ENCODE measurements around the gene TANGO2. TPM values are rescaled to one million over a fixed set of nuclear protein-coding genes. Genes with fewer than 3 reads are reported as not detected.

The TANGO2 gene
- polyA plus RNA-seq, 1 donor from 2014 or later: 12.7 TPM

GRCh38 chr22:20101638-20102037, 80.7 kb downstream of the TANGO2 start:
- H3K79me2 ChIP-seq (replicated peaks; ENCODE audit: insufficient read depth, low read length): peaks cover 22% of the 10 kb centered on the region
- no peak overlapping the region for H3K4me2 ChIP-seq (ENCODE audit: low read length)
- no peak overlapping the region for H3K9ac ChIP-seq (ENCODE audit: low read length)
- no peaks in the 10 kb centered on the region for H3F3A ChIP-seq (ENCODE audit: insufficient read depth, low read length, poor library complexity, severe bottlenecking)
- no peaks in the 10 kb centered on the region for H3K9me3 ChIP-seq (ENCODE audit: low read length)
- no peaks in the 10 kb centered on the region for H3K27me3 ChIP-seq (ENCODE audit: insufficient read depth, low read depth, low read length)
- no peaks in the 10 kb centered on the region for H3K9me2 ChIP-seq (ENCODE audit: insufficient read depth, low read length)
- H3K27ac ChIP-seq (ENCODE audit: low read length): no peak overlapping the region
- H2AFZ ChIP-seq (ENCODE audit: low read depth, low read length): no peak overlapping the region
- TF ChIP-seq REST (IDR thresholded peaks at IDR 0.05; ENCODE audit: borderline replicate concordance): no peak
- peaks cover 10% of the 10 kb centered on the region for H4K20me1 ChIP-seq (ENCODE audit: insufficient read depth)
- H3K4me3 ChIP-seq (ENCODE audit: low read length): no peak overlapping the region
- H3K36me3 ChIP-seq (ENCODE audit: insufficient read depth, low read length): peaks cover 17% of the 10 kb centered on the region

DNA sequence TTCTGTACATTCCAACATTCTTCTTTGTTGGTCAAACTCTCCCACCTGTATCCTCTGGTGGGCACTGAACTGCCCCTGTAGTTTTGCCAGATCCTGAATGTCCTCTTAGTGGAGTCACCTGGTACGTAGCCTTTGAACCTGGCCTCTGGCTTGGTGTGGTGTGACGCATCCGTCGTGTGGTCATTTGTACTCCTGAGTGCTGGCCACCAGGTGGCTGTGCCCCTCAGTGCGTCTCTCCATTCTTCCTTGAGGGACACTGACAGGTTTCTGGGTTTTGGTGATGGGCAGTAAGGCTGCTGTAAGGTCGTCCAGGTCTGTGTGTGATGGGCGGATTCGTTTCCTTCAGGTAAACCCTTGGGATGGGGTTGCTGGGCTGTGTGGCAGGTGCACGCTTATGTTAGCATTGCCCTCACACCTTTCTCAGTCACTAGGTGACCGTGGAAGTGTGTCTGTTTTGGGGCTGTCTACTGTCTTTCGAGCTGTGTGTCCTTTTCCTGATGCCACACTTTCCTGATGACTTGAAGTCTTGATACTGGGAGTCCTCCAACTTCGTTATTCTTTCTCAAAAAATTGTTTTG, 81.4 kb downstream of the TANGO2 start:
- Histone ChIP-seq H3K79me2 (replicated peaks; ENCODE audit: insufficient read depth, low read length) (peaks cover 17% of the 10 kb centered on the region), H4K20me1 (ENCODE audit: insufficient read depth) (peaks cover 10% of the 10 kb centered on the region), H3K9me3 (ENCODE audit: low read length) (no peaks in the 10 kb centered on the region), H3K27me3 (ENCODE audit: insufficient read depth, low read depth, low read length) (no peaks in the 10 kb centered on the region), H3K9me2 (ENCODE audit: insufficient read depth, low read length) (no peaks in the 10 kb centered on the region), H3K36me3 (ENCODE audit: insufficient read depth, low read length) (peaks cover 16% of the 10 kb centered on the region), H3K4me2 (ENCODE audit: low read length) (no peak overlapping the region), H3K4me3 (ENCODE audit: low read length) (no peak overlapping the region), H3K9ac (ENCODE audit: low read length) (no peak overlapping the region), H3F3A (ENCODE audit: insufficient read depth, low read length, poor library complexity, severe bottlenecking) (no peaks in the 10 kb centered on the region), H3K27ac (ENCODE audit: low read length) (no peak overlapping the region), H2AFZ (ENCODE audit: low read depth, low read length) (no peak overlapping the region)
- no peak for TF ChIP-seq RAD21 (conservative IDR thresholded peaks at IDR 0.05)
- TF ChIP-seq TAF1 (IDR thresholded peaks at IDR 0.05; ENCODE audit: low read depth): no peak
- no peak for TF ChIP-seq CTCF (IDR thresholded peaks at IDR 0.05; ENCODE audit: poor library complexity, severe bottlenecking)
- no peak for TF ChIP-seq SMC3 (conservative IDR thresholded peaks at IDR 0.05; ENCODE audit: poor library complexity)
- no peak for TF ChIP-seq EZH2 (IDR thresholded peaks at IDR 0.05; ENCODE audit: borderline replicate concordance, insufficient read depth, low read length, poor library complexity, severe bottlenecking)

DNA sequence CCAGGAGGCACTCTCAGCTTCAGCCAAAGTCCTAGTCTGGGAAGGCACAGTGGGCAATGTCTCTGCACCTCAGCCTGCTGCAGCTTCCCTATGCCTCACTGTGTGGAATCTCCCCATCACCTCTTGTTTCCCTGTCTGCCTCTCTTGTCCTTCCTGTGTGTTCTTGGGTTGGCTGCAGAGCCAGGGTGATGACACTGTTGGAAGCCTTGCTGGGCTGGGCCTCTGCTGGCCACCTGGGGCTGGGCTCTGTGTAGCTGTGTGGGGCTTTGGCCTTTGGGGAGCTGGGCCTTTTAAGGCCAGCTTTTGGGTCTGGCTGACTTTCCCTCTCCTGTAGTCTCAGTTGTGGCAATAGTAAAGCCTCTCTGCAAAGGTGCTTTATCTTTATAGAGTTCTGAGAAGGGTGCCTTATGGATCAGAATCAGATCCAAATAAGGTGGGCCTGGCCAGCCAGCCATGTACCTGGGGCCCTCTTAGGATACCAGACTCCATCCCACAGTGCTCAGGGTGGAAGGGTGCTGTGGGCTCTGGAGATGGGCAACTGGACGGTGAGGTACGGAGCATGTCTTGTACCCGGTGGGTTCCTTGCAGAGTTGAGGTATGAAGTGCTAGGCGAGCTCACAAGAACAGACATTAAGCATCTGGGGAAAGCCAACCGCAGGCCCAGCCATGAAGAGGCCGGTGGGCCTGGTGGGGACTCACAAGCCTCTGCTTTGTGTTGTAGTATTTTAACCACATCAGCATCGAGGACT, 84.7 kb downstream of the TANGO2 start:
- no peak overlapping the region for H3K4me3 ChIP-seq (ENCODE audit: low read length)
- H3K9ac ChIP-seq (ENCODE audit: low read length): no peak overlapping the region
- peaks cover 13% of the 10 kb centered on the region for H3K36me3 ChIP-seq (ENCODE audit: insufficient read depth, low read length)
- no peak overlapping the region for H3K4me2 ChIP-seq (ENCODE audit: low read length)
- peaks cover 7% of the 10 kb centered on the region for H3K79me2 ChIP-seq (replicated peaks; ENCODE audit: insufficient read depth, low read length)
- H3F3A ChIP-seq (ENCODE audit: insufficient read depth, low read length, poor library complexity, severe bottlenecking): no peaks in the 10 kb centered on the region
- no peak overlapping the region for H2AFZ ChIP-seq (ENCODE audit: low read depth, low read length)
- TF ChIP-seq SMC3 (conservative IDR thresholded peaks at IDR 0.05; ENCODE audit: poor library complexity) (no peak), REST (IDR thresholded peaks at IDR 0.05; ENCODE audit: borderline replicate concordance) (no peak), MXI1 (conservative IDR thresholded peaks at IDR 0.05; ENCODE audit: poor library complexity, severe bottlenecking) (no peak), POLR2AphosphoS5 (IDR thresholded peaks at IDR 0.05) (no peak), RAD21 (conservative IDR thresholded peaks at IDR 0.05) (no peak), EP300 (conservative IDR thresholded peaks at IDR 0.05; ENCODE audit: poor library complexity, severe bottlenecking) (no peak), TAF1 (IDR thresholded peaks at IDR 0.05; ENCODE audit: low read depth) (no peak), CTCF (IDR thresholded peaks at IDR 0.05; ENCODE audit: poor library complexity, severe bottlenecking) (no peak), EZH2 (IDR thresholded peaks at IDR 0.05; ENCODE audit: borderline replicate concordance, insufficient read depth, low read length, poor library complexity, severe bottlenecking) (no peak)
- peaks cover 6% of the 10 kb centered on the region for H4K20me1 ChIP-seq (ENCODE audit: insufficient read depth)
- no peak overlapping the region for H3K27ac ChIP-seq (ENCODE audit: low read length)
- no peaks in the 10 kb centered on the region for H3K27me3 ChIP-seq (ENCODE audit: insufficient read depth, low read depth, low read length)
- no peaks in the 10 kb centered on the region for H3K9me3 ChIP-seq (ENCODE audit: low read length)
- no peaks in the 10 kb centered on the region for H3K9me2 ChIP-seq (ENCODE audit: insufficient read depth, low read length)

Data from neural cell (in vitro differentiated cells).